ENCODE data around the gene TRIP10.

The TRIP10 gene

GRCh38 chr19:6739390-6739882, at the start of gene TRIP10:
Gene TRIP10, plus strand, starts transcription at chr19:6739680. Its CDS starts 82 bp downstream, at chr19:6739762.
- DNase-seq (ENCODE audit: low spot score in 2 of 2) (peak; percentile 75 to 77), ATAC-seq (ENCODE audit: low read depth) (peak; percentile 14)
- Mint-ChIP-seq H3K36me3 (peaks cover 1% of the 10 kb centered on the region), H3K27ac (peak within 1 kb of the TSS; percentile 91), H3K4me3 (peak within 1 kb of the TSS; percentile 91), H3K9me3 (no peaks in the 10 kb centered on the region), H3K4me1 (peaks cover 34% of the 10 kb centered on the region), H3K27me3 (no peaks in the 10 kb centered on the region)

- no peak overlapping the region for H3K27ac Mint-ChIP-seq
Measured at GRCh38 chr19:6690160-6690885, 49.2 kb upstream of the TRIP10 start.

GRCh38 chr19:6691342-6691741, 48.1 kb upstream of the TRIP10 start:
- DNase-seq (ENCODE audit: low spot score in 2 of 2) (no peak), ATAC-seq (ENCODE audit: low read depth) (no peak)
- Mint-ChIP-seq H3K27me3 (peaks cover 14% of the 10 kb centered on the region), H3K9me3 (peaks cover 3% of the 10 kb centered on the region), H3K27ac (no peak overlapping the region), H3K4me1 (peaks cover 11% of the 10 kb centered on the region), H3K4me3 (no peak overlapping the region), H3K36me3 (peaks cover 4% of the 10 kb centered on the region)

More at GRCh38 chr19:6690160-6690885, 49.2 kb upstream of the TRIP10 start:
- Mint-ChIP-seq H3K4me1 (peaks cover 11% of the 10 kb centered on the region), H3K9me3 (peaks cover 3% of the 10 kb centered on the region), H3K27me3 (peaks cover 14% of the 10 kb centered on the region), H3K36me3 (peaks cover 4% of the 10 kb centered on the region), H3K4me3 (no peak overlapping the region)
- DNase-seq (ENCODE audit: low spot score in 2 of 2), result no peak
- ATAC-seq (ENCODE audit: low read depth), result no peak

- peaks cover 11% of the 10 kb centered on the region for H3K4me1 Mint-ChIP-seq
- H3K36me3 Mint-ChIP-seq, result peaks cover 4% of the 10 kb centered on the region
- H3K9me3 Mint-ChIP-seq, result peaks cover 3% of the 10 kb centered on the region
- no peak overlapping the region for H3K27ac Mint-ChIP-seq
- H3K27me3 Mint-ChIP-seq, result peaks cover 14% of the 10 kb centered on the region
- no peak for DNase-seq (ENCODE audit: low spot score in 2 of 2)
- ATAC-seq (ENCODE audit: low read depth), result no peak
- no peak overlapping the region for H3K4me3 Mint-ChIP-seq
Measured at GRCh38 chr19:6692027-6692426, 47.5 kb upstream of the TRIP10 start.

GRCh38 chr19:6693056-6693471, 46.4 kb upstream of the TRIP10 start:
- Mint-ChIP-seq H3K27ac (no peak overlapping the region), H3K36me3 (peaks cover 4% of the 10 kb centered on the region), H3K27me3 (peaks cover 14% of the 10 kb centered on the region), H3K4me1 (peaks cover 14% of the 10 kb centered on the region), H3K9me3 (peaks cover 3% of the 10 kb centered on the region), H3K4me3 (no peak overlapping the region)
- ATAC-seq (ENCODE audit: low read depth), result no peak
- no peak for DNase-seq (ENCODE audit: low spot score in 2 of 2)

- Mint-ChIP-seq H3K9me3 (peaks cover 2% of the 10 kb centered on the region), H3K27me3 (peaks cover 13% of the 10 kb centered on the region), H3K4me1 (peaks cover 13% of the 10 kb centered on the region), H3K4me3 (no peak overlapping the region), H3K36me3 (peaks cover 3% of the 10 kb centered on the region), H3K27ac (no peak overlapping the region)
- DNase-seq (ENCODE audit: low spot score in 2 of 2) (no peak), ATAC-seq (ENCODE audit: low read depth) (no peak)
Measured at GRCh38 chr19:6693681-6694080, 45.8 kb upstream of the TRIP10 start.

GRCh38 chr19:6694147-6694815, 45.2 kb upstream of the TRIP10 start:
- Mint-ChIP-seq H3K27ac (no peak overlapping the region), H3K4me3 (no peak overlapping the region), H3K27me3 (peaks cover 12% of the 10 kb centered on the region), H3K4me1 (peaks cover 11% of the 10 kb centered on the region), H3K36me3 (peaks cover under 1% of the 10 kb centered on the region), H3K9me3 (peaks cover under 1% of the 10 kb centered on the region)
- DNase-seq (ENCODE audit: low spot score in 2 of 2) (no peak), ATAC-seq (ENCODE audit: low read depth) (no peak)

GRCh38 chr19:6696239-6696820, 43.1 kb upstream of the TRIP10 start:
- H3K27ac Mint-ChIP-seq, result no peak overlapping the region
- peaks cover 11% of the 10 kb centered on the region for H3K27me3 Mint-ChIP-seq
- H3K4me3 Mint-ChIP-seq, result no peak overlapping the region
- peaks cover 11% of the 10 kb centered on the region for H3K4me1 Mint-ChIP-seq
- ATAC-seq (ENCODE audit: low read depth) (no peak), DNase-seq (ENCODE audit: low spot score in 2 of 2) (no peak)
- H3K9me3 Mint-ChIP-seq, result no peaks in the 10 kb centered on the region
- H3K36me3 Mint-ChIP-seq, result no peaks in the 10 kb centered on the region

GRCh38 chr19:6697291-6697690, 42.2 kb upstream of the TRIP10 start:
- ATAC-seq (ENCODE audit: low read depth) (no peak), DNase-seq (ENCODE audit: low spot score in 2 of 2) (no peak)
- Mint-ChIP-seq H3K4me1 (peaks cover 10% of the 10 kb centered on the region), H3K9me3 (no peaks in the 10 kb centered on the region), H3K36me3 (no peaks in the 10 kb centered on the region), H3K27me3 (peaks cover 8% of the 10 kb centered on the region), H3K4me3 (no peak overlapping the region), H3K27ac (no peak overlapping the region)

- no peak for ATAC-seq (ENCODE audit: low read depth)
- H3K27ac Mint-ChIP-seq, result no peak overlapping the region
- peaks cover 2% of the 10 kb centered on the region for H3K27me3 Mint-ChIP-seq
Measured at GRCh38 chr19:6699935-6700334, 39.5 kb upstream of the TRIP10 start.

GRCh38 chr19:6700586-6701316, 38.7 kb upstream of the TRIP10 start:
- Mint-ChIP-seq H3K9me3 (no peaks in the 10 kb centered on the region), H3K4me1 (peaks cover 3% of the 10 kb centered on the region), H3K27ac (no peak overlapping the region), H3K4me3 (no peak overlapping the region), H3K27me3 (no peaks in the 10 kb centered on the region), H3K36me3 (no peaks in the 10 kb centered on the region)
- DNase-seq (ENCODE audit: low spot score in 2 of 2) (no peak), ATAC-seq (ENCODE audit: low read depth) (peak; percentile 34)

More at GRCh38 chr19:6699935-6700334, 39.5 kb upstream of the TRIP10 start:
- Mint-ChIP-seq H3K4me1 (peaks cover 3% of the 10 kb centered on the region), H3K36me3 (no peaks in the 10 kb centered on the region), H3K9me3 (no peaks in the 10 kb centered on the region), H3K4me3 (no peak overlapping the region)
- DNase-seq (ENCODE audit: low spot score in 2 of 2), result no peak

- DNase-seq (ENCODE audit: low spot score in 2 of 2), result no peak
- Mint-ChIP-seq H3K36me3 (peaks cover 2% of the 10 kb centered on the region), H3K4me3 (no peak overlapping the region), H3K27ac (no peak overlapping the region), H3K9me3 (no peaks in the 10 kb centered on the region), H3K4me1 (peaks cover 16% of the 10 kb centered on the region), H3K27me3 (peaks cover 26% of the 10 kb centered on the region)
- no peak for ATAC-seq (ENCODE audit: low read depth)
Measured at GRCh38 chr19:6705931-6706632, 33.4 kb upstream of the TRIP10 start.

- H3K4me1 Mint-ChIP-seq, result peaks cover 18% of the 10 kb centered on the region
- no peak overlapping the region for H3K27ac Mint-ChIP-seq
- no peak overlapping the region for H3K4me3 Mint-ChIP-seq
- peaks cover 26% of the 10 kb centered on the region for H3K27me3 Mint-ChIP-seq
- H3K9me3 Mint-ChIP-seq, result no peaks in the 10 kb centered on the region
- ATAC-seq (ENCODE audit: low read depth) (no peak), DNase-seq (ENCODE audit: low spot score in 2 of 2) (no peak)
- peaks cover 2% of the 10 kb centered on the region for H3K36me3 Mint-ChIP-seq
Measured at GRCh38 chr19:6706633-6706958, 32.9 kb upstream of the TRIP10 start.

Measured in memory B cell (primary cell).